Prostate gland (tissue), 2 donors: ENCODE data around the gene PHC2. TPM values are rescaled to one million over a fixed set of nuclear protein-coding genes. Genes with fewer than 3 reads are reported as not detected.

Experiments used
- DNase-seq: peaks from one replicate; pipeline ENCODE4 v3.0.0-alpha.2; 2019; ENCODE audit warnings: low spot score
- H3K27ac ChIP-seq, 2 donors: fragments of 200-600 bp; sonication (generic); 2 replicates each; pipeline ENCODE4 v1.5.1; 2017 to 2019
- H3K27me3 ChIP-seq: fragments of 200-600 bp; sonication (generic); replicated peaks from 2 replicates; pipeline ENCODE4 v1.5.1; 2019; ENCODE audit not compliant: insufficient read depth
- H3K36me3 ChIP-seq, 2 donors: fragments of 200-600 bp; sonication (generic); 1 replicate in 1 of 2; 2 replicates in 1 of 2; pipeline versions ENCODE4 v1.5.1 to v1.8.1; 2017 to 2019
- H3K4me1 ChIP-seq: fragments of 200-600 bp; sonication (generic); replicated peaks from 2 replicates; pipeline ENCODE4 v1.5.1; 2019
- H3K4me3 ChIP-seq, 2 donors: fragments of 200-600 bp; sonication (generic); 2 replicates each; pipeline ENCODE4 v1.5.1; 2017 to 2019
- H3K9me3 ChIP-seq: fragments of 200-600 bp; sonication (generic); 2 replicates; pipeline ENCODE4 v1.5.1; 2017
- CTCF ChIP-seq, 4 experiments: fragments of 200-600 bp in 2 of 4; fragments of 450-650 bp in 2 of 4; sonication (generic) in 2 of 4; IDR thresholded peaks; 1 replicate in 3 of 4; 2 replicates in 1 of 4; pipeline ENCODE4 v1.5.1; 2016 to 2019; ENCODE audit warnings: antibody characterized with exemption in 4 of 4, mild to moderate bottlenecking in 2 of 4, moderate library complexity in 2 of 4
- POLR2A ChIP-seq: fragments of 450-650 bp; IDR thresholded peaks from one replicate; pipeline ENCODE4 v1.6.1; 2016; ENCODE audit warnings: antibody characterized with exemption, mild to moderate bottlenecking
- POLR2AphosphoS5 ChIP-seq: sonication (generic); formaldehyde crosslinking; IDR thresholded peaks from one replicate; pipeline ENCODE4 v1.6.1; 2017; ENCODE audit warnings: antibody characterized with exemption
- WGBS: methylation state at CpG from one replicate; pipeline ENCODE4 v1.1.5; 2018; 5-methylcytosine and 5-hydroxymethylcytosine counted together
- intact Hi-C: fragments of 100-400 bp; cut with DNase I; formaldehyde crosslinking; loops from one replicate; pipeline ENCODE4 v1.14.2; 2022
- total RNA-seq, 2 donors: library from RNA; depleted of rRNA; stranded (reverse); fragments of >200 nt; gene quantifications; one replicate each; pipeline ENCODE4 v1.1.0, GENCODE V29; 2016

The PHC2 gene
- total RNA-seq, 2 donors from 2014 or later = 75.0 to 131 TPM

GRCh38 chr1:33301273-33301984 is 129.5 kb downstream of the PHC2 start:
- intact Hi-C loops = no loop called here
- WGBS = 73% methylated on average over 4 of the region's 4 CpGs
- no peak for TF ChIP-seq CTCF (IDR thresholded peaks at IDR 0.05)
- TF ChIP-seq POLR2A = no peak
- TF ChIP-seq POLR2AphosphoS5 = no peak
- no peaks in the 10 kb centered on the region for H3K9me3 ChIP-seq
- no peak overlapping the region for H3K4me3 ChIP-seq
- no peak overlapping the region for H3K27ac ChIP-seq
- no peaks in the 10 kb centered on the region for H3K36me3 ChIP-seq
- no peaks in the 10 kb centered on the region for H3K4me1 ChIP-seq
- H3K27me3 ChIP-seq = no peaks in the 10 kb centered on the region
- no peak for DNase-seq

DNA sequence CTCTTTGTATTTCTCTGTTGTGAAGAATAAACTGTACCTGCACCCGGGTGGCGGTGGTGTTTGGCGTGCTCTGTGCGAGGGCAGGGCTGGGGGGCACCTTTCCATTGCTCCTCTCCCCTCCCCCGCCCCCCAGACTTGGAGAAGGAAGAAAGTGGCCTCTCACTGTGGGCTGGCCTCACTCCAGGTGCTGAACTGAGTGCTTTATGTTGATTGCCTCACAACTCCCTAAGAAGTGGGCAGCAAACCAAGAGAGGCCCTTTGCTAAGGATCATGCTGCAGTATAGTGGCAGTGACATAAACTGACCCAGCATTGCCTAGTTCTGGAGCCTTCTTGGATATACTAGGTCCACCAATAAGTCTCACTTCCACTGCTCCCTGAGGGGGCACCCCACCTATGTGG is 130.2 kb downstream of the PHC2 start:
- H3K4me3 ChIP-seq = no peak overlapping the region
- no peak overlapping the region for H3K27ac ChIP-seq
- no peaks in the 10 kb centered on the region for H3K27me3 ChIP-seq
- H3K9me3 ChIP-seq = no peaks in the 10 kb centered on the region
- WGBS = 38% methylated on average over 5 of the region's 5 CpGs
- intact Hi-C loops = no loop called here
- peak; percentile 44 for DNase-seq
- H3K36me3 ChIP-seq = no peaks in the 10 kb centered on the region
- no peak for TF ChIP-seq CTCF (IDR thresholded peaks at IDR 0.05)
- no peak for TF ChIP-seq POLR2A
- no peak for TF ChIP-seq POLR2AphosphoS5
- no peaks in the 10 kb centered on the region for H3K4me1 ChIP-seq

GRCh38 chr1:33299461-33300155 is 131.3 kb downstream of the PHC2 start:
- intact Hi-C loops = loop anchor here (5.0 to 10.0 kb wide), 2 partner anchors 85 to 158 kb away; no protein-coding TSS in a partner anchor
- H3K9me3 ChIP-seq = no peaks in the 10 kb centered on the region
- no peak overlapping the region for H3K4me3 ChIP-seq
- TF ChIP-seq POLR2A (no peak), CTCF (IDR thresholded peaks at IDR 0.05) (no peak), POLR2AphosphoS5 (no peak)
- DNase-seq = no peak
- H3K36me3 ChIP-seq = no peaks in the 10 kb centered on the region
- H3K4me1 ChIP-seq = no peaks in the 10 kb centered on the region
- 84% methylated on average over 14 of the region's 15 CpGs for WGBS
- H3K27me3 ChIP-seq = no peaks in the 10 kb centered on the region
- no peak overlapping the region for H3K27ac ChIP-seq

- DNase-seq = peak; percentile 46
- TF ChIP-seq POLR2AphosphoS5 = no peak
- TF ChIP-seq CTCF (IDR thresholded peaks at IDR 0.05) = peak; percentile 57 to 78 (median 68)
- Histone ChIP-seq H3K9me3 (no peaks in the 10 kb centered on the region), H3K4me1 (no peaks in the 10 kb centered on the region), H3K27ac (no peak overlapping the region), H3K36me3 (no peaks in the 10 kb centered on the region), H3K4me3 (no peak overlapping the region), H3K27me3 (no peaks in the 10 kb centered on the region)
- intact Hi-C loops = loop anchor here (5.0 to 10.0 kb wide), 2 partner anchors 84 to 159 kb away; no protein-coding TSS in a partner anchor
- 74% methylated on average over 12 of the region's 18 CpGs for WGBS
These were observed 132.1 kb downstream of the PHC2 start for GRCh38 chr1:33298623-33299277.
